SK-N-SH (cell line): ENCODE data around the gene RUSC2. TPM values are rescaled to one million over a fixed set of nuclear protein-coding genes. Genes with fewer than 3 reads are reported as not detected.

Experiments used
- CTCF ChIA-PET: fragments of 300-600, 350-600 bp; formaldehyde crosslinking; extraction: SDS; loops from one replicate; lab custom pipeline; 2021; lab: Yijun Ruan, JAX
- POLR2A ChIA-PET: fragments of 350-600 bp; sonication (Branson Sonifier 250); formaldehyde crosslinking; extraction: SDS; loops from one replicate; lab custom pipeline; 2020; ENCODE audit warnings: antibody characterized with exemption, inconsistent platforms; lab: Yijun Ruan, JAX
- DNase-seq: peaks from one replicate; pipeline ENCODE4 v3.0.0; 2012
- H2AFZ ChIP-seq: fragments of 200-600 bp; sonication (generic); 2 replicates; pipeline ENCODE4 v1.8.1; 2016; ENCODE audit warnings: antibody characterized with exemption, mild to moderate bottlenecking, low read depth
- H3F3A ChIP-seq: fragments of 200-600 bp; sonication (generic); replicated peaks from 2 replicates; pipeline ENCODE3; 2016; ENCODE audit warnings: antibody characterized with exemption, mild to moderate bottlenecking; ENCODE audit not compliant: insufficient read depth
- H3K27ac ChIP-seq, 2 experiments: fragments of 200-500 bp in 1 of 2; fragments of 200-600 bp in 1 of 2; sonication (Bioruptor generic) in 1 of 2; sonication (generic), shearing (Covaris generic) in 1 of 2; 2 replicates each; pipeline versions ENCODE4 v1.5.1 to v1.6.1; 2014 to 2016; ENCODE audit warnings: low read depth in 2 of 2, inconsistent platforms in 1 of 2, low read length in 1 of 2, mild to moderate bottlenecking in 1 of 2, mixed read lengths in 1 of 2
- H3K27me3 ChIP-seq: fragments of 200-600 bp; sonication (generic), shearing (Covaris generic); 2 replicates; pipeline ENCODE4 v1.6.1; 2016; ENCODE audit warnings: mixed run types; ENCODE audit not compliant: insufficient read depth
- H3K36me3 ChIP-seq, 2 experiments: fragments of 200-500 bp in 1 of 2; fragments of 200-600 bp in 1 of 2; sonication (Bioruptor generic) in 1 of 2; sonication (generic) in 1 of 2; replicated peaks in 1 of 2; 2 replicates each; pipeline versions ENCODE3 to v1.5.1; 2014 to 2016; ENCODE audit warnings: low read length in 1 of 2, mild to moderate bottlenecking in 1 of 2; ENCODE audit not compliant: insufficient read depth in 2 of 2, control insufficient read depth in 1 of 2
- H3K4me1 ChIP-seq, 2 experiments: fragments of 200-500 bp in 1 of 2; fragments of 200-600 bp in 1 of 2; sonication (Bioruptor generic) in 1 of 2; sonication (generic), shearing (Covaris generic) in 1 of 2; 2 replicates each; pipeline versions ENCODE4 v1.5.1 to v1.6.1; 2014 to 2016; ENCODE audit warnings: low read depth in 1 of 2, low read length in 1 of 2, mixed run types in 1 of 2; ENCODE audit not compliant: insufficient read depth in 2 of 2, control insufficient read depth in 1 of 2
- H3K4me2 ChIP-seq: fragments of 200-600 bp; sonication (generic), shearing (Covaris generic); 2 replicates; pipeline ENCODE4 v1.6.1; 2017; ENCODE audit warnings: mixed run types
- H3K4me3 ChIP-seq, 2 experiments: fragments of 200-500 bp in 1 of 2; fragments of 200-600 bp in 1 of 2; sonication (Bioruptor generic) in 1 of 2; sonication (generic), shearing (Covaris generic) in 1 of 2; 2 replicates each; pipeline versions ENCODE4 v1.5.1 to v1.8.1; 2014 to 2016; ENCODE audit warnings: low read depth in 2 of 2, inconsistent platforms in 1 of 2, low read length in 1 of 2, mild to moderate bottlenecking in 1 of 2, mixed read lengths in 1 of 2, moderate library complexity in 1 of 2
- H3K79me2 ChIP-seq: fragments of 200-600 bp; sonication (generic); 2 replicates; pipeline ENCODE4 v1.8.1; 2017; ENCODE audit warnings: mild to moderate bottlenecking; ENCODE audit not compliant: insufficient read depth
- H3K9ac ChIP-seq: fragments of 200-600 bp; sonication (generic); 2 replicates; pipeline ENCODE4 v1.6.1; 2017; ENCODE audit warnings: mixed run types
- H3K9me2 ChIP-seq: fragments of 200-600 bp; sonication (generic); 2 replicates; pipeline ENCODE4 v1.6.1; 2017; ENCODE audit warnings: mixed run types
- H3K9me3 ChIP-seq: fragments of 200-600 bp; sonication (generic); 2 replicates; pipeline ENCODE4 v1.6.1; 2017; ENCODE audit warnings: mixed run types, mild to moderate bottlenecking, moderate library complexity
- H4K20me1 ChIP-seq: fragments of 200-600 bp; sonication (generic); 2 replicates; pipeline ENCODE4 v1.6.1; 2017; ENCODE audit warnings: mild to moderate bottlenecking, mixed run types; ENCODE audit not compliant: insufficient read depth
- EP300 ChIP-seq, 2 experiments: IDR thresholded peaks; 2 replicates each; pipeline versions ENCODE4 v1.4.0 to v1.6.1; 2012; ENCODE audit warnings: borderline replicate concordance in 1 of 2, low read depth in 1 of 2, low read length in 1 of 2
- GABPA ChIP-seq: IDR thresholded peaks from 2 replicates; pipeline ENCODE4 v1.4.0; 2012; ENCODE audit warnings: low read depth, mild to moderate bottlenecking
- IRF3 ChIP-seq: fragments of 150-350 bp; IDR thresholded peaks from 2 replicates; pipeline ENCODE4 v1.6.1; 2016; ENCODE audit warnings: mild to moderate bottlenecking, low read depth, low read length
- JUND ChIP-seq: IDR thresholded peaks from 2 replicates; pipeline ENCODE4 v1.4.0; 2012
- MAX ChIP-seq: IDR thresholded peaks from 2 replicates; pipeline ENCODE4 v1.4.0; 2012; ENCODE audit warnings: low read depth
- MEF2A ChIP-seq: IDR thresholded peaks from 2 replicates; pipeline ENCODE4 v1.4.0; 2012; ENCODE audit warnings: low read depth, borderline replicate concordance
- RAD21 ChIP-seq: IDR thresholded peaks from 2 replicates; pipeline ENCODE4 v1.6.1; 2012; ENCODE audit warnings: mild to moderate bottlenecking, low read length
- RFX5 ChIP-seq: IDR thresholded peaks from 2 replicates; pipeline ENCODE4 v1.6.1; 2012; ENCODE audit warnings: mild to moderate bottlenecking, improper control_type of control experiment, low read length
- SIN3A ChIP-seq: IDR thresholded peaks from 2 replicates; pipeline ENCODE4 v1.6.1; 2012; ENCODE audit warnings: low read depth, mild to moderate bottlenecking, low read length, moderate library complexity, borderline replicate concordance
- TEAD4 ChIP-seq: IDR thresholded peaks from 2 replicates; pipeline ENCODE4 v1.4.0; 2012; ENCODE audit warnings: mild to moderate bottlenecking, borderline replicate concordance; ENCODE audit not compliant: insufficient read depth
- ZBTB33 ChIP-seq: IDR thresholded peaks from 2 replicates; pipeline ENCODE4 v1.4.0; 2012; ENCODE audit warnings: low read depth, borderline replicate concordance
- WGBS: methylation state at CpG from one replicate; pipeline ENCODE4 v1.1.6; 2017; ENCODE audit warnings: low lambda C conversion rate; 5-methylcytosine and 5-hydroxymethylcytosine counted together
- polyA plus RNA-seq, 3 experiments: library from polyadenylated mRNA; depleted of rRNA; stranded (reverse); fragments of >200 nt; gene quantifications; 2 replicates each; pipeline ENCODE4 v1.2.3, GENCODE V29; 2012

RUSC2 gene
- polyA plus RNA-seq, 1 of the 3 experiments (the other 2 are of a cell fraction), result 14.5 TPM

- TF ChIP-seq ZBTB33 (no peak), JUND (no peak), MEF2A (no peak), GABPA (no peak), RAD21 (no peak), IRF3 (no peak)
- TF ChIP-seq, all 33 proteins: peak for 0
These were observed 1.9 kb upstream of the RUSC2 start (continued) for GRCh38 chr9:35488021-35488420.

GRCh38 chr9:35488566-35489312 lies 1.2 kb upstream of the RUSC2 start:
- peak overlapping the region; percentile 93 for H3K4me2 ChIP-seq
- 93% methylated on average over 9 of the region's 10 CpGs for WGBS
- peaks cover 36% of the 10 kb centered on the region for H3F3A ChIP-seq
- TF ChIP-seq SIN3A (no peak), RAD21 (no peak), TEAD4 (no peak), EP300 (IDR thresholded peaks at IDR 0.05; ENCODE audit: borderline replicate concordance in 1 of 2, low read depth in 1 of 2, low read length in 1 of 2) (no peak), MAX (no peak), RFX5 (no peak), MEF2A (no peak)
- H2AFZ ChIP-seq, result no peak overlapping the region
- peaks cover 49% of the 10 kb centered on the region for H3K79me2 ChIP-seq
- H3K9me2 ChIP-seq, result no peaks in the 10 kb centered on the region
- peak overlapping the region; percentile 72 for H3K9ac ChIP-seq
- H4K20me1 ChIP-seq, result no peaks in the 10 kb centered on the region
- H3K4me1 ChIP-seq, result peaks cover 7 to 24% of the 10 kb centered on the region in 2 experiments
- H3K27me3 ChIP-seq, result no peaks in the 10 kb centered on the region
- no peak for DNase-seq
- ChIA-PET POLR2A (interaction anchor here (1.0 kb wide), 1 partner anchor 50 kb away, joined by 5 read pairs; no protein-coding TSS in a partner anchor), CTCF (interaction anchor here (0.6 to 2.1 kb wide), 8 partner anchors 9 to 395 kb away, joined by 3 to 45 read pairs (median 5); no protein-coding TSS in a partner anchor)
- H3K9me3 ChIP-seq, result no peaks in the 10 kb centered on the region
- H3K4me3 ChIP-seq, result peak overlapping the region; percentile 61 to 85
- H3K27ac ChIP-seq, result peak overlapping the region; percentile 81 to 82
- H3K36me3 ChIP-seq, result peaks cover 0 to 3% of the 10 kb centered on the region in 2 experiments
